Activated naive CD4-positive, alpha-beta T cell treated with anti-CD3 and anti-CD28 coated beads, Interleukin-2, amount 50 U/mL, for 16 hours (primary cell): ENCODE results near the gene MSMP.

Experiments used
- DNase-seq: peaks from one replicate; pipeline ENCODE4 v3.0.0-alpha.2; 2020

MSMP gene

GRCh38 chr9:35717132-35717870, 36.8 kb downstream of the MSMP start:
- no peak for DNase-seq

DNA sequence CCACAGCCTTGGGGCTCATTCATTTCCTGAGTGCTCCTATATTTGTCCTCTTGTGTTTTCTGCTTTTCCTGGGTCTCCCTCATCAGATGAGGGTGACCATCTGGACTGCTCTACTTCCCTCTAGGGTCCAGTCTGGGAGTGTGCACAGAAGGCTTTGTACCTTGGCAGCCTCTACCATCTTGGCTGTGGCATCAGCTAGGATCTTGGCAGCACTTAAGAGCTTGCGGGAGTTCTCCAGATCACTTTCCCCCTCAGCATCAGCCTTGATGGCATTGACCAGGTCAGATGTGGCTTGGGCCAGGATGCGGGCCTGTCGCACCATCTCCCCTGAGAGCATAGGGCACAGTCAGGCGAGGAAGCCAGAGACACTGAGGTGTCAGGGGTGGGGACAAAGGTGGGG, 37.8 kb downstream of the MSMP start:
- DNase-seq, result no peak

DNA sequence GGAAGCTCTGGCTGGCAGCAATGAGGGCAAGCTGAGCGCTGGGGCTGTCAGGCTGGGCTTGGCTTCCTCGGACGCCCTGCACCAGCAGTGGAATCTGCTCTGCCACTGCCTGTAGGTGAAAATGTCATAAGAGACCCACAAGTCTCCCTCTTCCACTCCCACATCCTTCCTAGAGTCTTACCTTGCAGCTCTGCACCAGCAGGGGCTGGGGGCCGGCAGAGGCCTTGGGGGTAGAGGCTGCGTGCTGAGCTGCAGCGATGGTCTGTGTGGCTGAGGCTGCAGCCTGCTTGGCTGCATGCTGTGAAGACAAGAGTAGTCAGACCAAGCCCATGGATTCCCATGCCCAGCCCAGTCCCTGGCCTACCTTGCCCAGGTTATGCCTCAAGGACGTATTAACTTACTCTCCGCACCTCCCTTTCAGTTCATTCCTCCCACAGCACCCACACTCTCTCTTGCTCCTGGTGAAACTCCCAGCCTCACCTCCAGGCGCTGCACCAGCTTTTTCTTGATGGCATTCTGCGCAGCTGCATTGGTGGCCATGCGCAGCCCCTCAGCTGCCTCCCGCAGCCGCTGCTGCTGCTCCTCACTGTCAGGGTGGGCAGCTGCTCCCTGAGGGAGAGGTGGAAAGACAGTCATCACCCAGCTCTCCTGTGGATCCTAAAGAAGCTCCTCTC, 39.4 kb downstream of the MSMP start:
- no peak for DNase-seq

DNA sequence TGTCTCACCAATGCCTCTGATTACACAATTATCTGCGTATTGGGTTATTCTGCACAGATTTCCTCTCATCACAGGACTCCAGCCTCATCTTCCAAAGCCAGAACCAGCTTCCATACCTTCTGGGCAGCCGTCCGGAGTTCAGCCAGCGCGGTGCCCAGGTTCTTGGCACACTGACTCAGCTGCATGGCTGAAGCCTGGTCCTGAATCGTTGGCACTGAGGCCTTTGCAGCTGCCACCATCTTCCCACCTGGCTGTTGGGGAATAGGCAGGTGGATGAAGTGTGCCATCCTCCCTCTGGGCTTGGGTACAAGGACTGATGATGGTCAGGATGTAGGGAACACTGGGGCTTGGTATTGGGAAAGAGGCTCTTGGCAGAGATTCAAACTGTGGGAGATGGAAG, 40.0 kb downstream of the MSMP start:
- no peak for DNase-seq

DNA sequence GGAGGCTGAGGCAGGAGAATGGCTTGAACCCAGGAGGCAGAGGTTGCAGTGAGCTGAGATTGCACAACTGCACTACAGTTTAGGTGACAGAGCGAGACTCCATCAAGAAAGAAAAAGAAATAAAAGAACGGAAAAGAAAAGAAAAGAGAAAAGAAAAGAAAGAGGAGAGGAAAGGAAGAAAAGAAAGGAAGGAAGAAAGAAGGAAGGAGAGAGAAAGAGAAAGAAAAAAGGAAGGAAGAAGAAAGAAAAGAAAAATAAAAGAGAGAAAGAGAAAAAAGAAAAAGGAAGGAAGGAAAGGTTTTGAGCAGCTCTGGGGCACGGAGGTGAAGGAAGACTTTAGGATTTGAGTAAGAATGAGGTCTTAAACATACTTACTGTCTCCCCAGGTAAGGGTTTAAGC, 40.5 kb downstream of the MSMP start:
- DNase-seq, result no peak

DNA sequence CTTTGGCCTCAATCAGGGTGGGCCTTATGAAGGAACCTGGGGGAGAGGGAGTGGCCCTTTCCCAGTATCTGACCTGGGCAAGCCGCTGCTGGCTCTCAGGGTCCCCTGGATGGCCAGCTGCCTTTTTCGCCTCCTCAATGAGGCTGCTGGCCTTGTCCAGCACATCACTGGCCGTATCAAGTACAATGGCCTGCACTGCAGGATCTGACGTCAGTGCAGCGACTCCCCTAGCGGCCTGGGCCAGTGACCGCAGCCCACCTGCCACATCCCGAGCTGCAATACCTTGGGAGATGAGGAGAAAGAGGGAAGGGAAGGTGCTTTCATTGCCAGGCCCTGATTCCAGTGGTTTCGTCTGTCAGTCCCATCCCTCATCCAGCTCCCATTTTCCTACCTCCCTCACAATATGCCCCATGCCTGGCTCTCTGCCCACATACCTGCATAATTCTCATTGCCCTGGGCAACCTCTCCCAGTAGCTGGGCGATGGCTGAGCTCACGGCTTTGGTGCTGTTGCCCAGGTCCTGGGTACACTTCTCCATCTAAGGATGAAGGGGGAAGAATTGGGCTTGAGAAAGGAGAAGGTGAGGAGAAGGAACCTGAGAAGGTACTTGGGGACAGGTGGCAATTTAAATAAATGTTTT, 41.2 kb downstream of the MSMP start:
- no peak for DNase-seq

DNA sequence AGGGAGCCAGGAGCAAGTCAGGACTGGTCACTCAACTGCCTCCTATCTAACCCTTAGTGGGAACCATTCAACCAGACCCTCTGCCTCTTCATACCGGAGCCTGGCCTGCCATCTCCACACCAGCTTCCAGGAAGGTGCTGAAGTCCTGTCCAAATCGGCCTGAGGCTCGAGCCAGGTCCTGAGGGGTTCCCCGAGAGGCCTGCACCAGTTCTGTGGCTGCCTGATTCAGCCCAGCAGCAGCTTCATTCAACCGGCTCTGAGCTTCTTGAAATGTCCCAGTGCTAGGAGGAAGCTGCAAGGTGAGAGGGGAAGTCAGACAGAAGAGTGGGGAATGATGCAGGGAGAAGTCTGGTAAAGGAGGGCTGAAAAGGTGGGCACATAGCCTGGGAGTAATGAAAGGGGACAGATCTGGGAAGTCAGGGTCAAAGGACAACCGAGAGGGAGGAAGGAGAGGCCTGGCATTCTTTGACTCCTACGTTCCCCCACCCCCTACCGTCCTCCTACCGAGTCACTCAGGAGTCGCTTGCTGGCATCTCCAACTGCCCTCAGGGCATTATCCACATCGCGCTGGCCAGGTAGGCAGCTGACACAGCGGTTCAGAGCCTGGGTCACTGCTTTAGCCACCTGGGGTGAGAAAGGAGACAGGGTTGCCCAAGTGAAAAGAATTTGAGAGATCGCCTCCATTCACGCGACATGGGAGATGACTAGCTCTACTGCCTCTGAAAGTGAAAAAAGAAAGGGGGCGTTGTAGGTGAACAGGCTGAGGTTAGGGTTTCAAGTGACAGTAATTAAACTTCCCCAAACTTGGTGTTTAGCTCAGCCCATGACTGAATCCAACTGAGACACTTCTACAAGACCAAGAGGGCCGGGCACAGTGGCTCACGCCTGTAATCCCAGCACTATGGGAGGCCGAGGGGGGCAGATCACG, 42.3 kb downstream of the MSMP start:
- no peak for DNase-seq

DNA sequence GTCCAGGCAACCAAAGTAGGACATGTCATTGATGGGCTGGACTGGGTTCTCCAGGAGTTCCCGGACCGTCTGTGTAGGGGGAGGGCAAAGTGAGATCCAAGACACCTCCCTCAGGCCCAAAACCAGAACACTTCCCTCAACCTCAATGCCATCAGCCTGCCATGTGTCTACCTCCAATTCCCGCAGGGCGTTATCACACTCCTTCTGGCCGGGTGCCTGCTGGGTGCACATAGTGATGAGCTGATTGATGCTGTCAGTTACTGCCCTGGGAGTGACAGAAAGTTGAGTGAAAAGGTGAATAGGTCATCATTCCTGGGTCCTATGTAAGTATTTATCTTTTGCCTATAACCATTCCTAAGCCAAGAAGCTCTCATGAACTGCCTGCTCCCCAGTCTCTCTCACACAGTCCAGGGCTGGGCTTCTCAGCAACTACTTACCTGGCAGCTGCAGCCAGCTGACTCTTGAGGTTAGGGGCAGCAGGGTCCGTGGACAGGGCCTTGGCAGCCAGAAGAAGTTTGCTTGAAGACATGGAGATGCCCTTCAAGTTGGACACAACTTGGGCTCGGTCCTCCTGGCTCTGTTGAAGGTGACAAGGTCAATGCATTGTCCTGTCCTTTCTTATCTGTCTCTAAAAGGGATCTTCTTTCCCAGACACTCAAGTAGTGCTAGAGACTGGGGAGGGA, 43.1 kb downstream of the MSMP start:
- DNase-seq, result no peak

GRCh38 chr9:35708146-35708545, 45.9 kb downstream of the MSMP start:
- DNase-seq, result no peak

GRCh38 chr9:35706951-35707350, 47.1 kb downstream of the MSMP start:
- no peak for DNase-seq

GRCh38 chr9:35705836-35706430, 48.1 kb downstream of the MSMP start:
- no peak for DNase-seq

DNA sequence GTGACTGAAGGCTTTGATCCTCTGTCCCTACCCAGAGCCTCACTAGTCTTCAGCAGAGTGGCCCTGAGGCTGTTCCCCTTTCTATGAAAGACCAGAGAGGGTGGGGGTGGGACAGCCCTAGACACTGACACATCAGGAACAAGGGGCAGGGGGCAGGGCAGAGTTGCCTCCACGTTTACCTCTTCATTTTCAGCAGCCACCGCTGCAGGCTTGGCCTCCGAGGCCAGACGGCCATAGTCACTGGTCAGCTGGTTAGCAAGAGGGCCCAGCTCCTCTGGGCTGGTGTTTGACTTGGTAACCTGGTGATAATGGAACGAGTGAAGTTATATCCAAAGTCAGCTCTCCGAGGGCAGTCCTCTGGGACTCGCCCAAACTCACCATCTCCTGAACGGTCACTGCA, 48.7 kb downstream of the MSMP start:
- no peak for DNase-seq

GRCh38 chr9:35703906-35704672, 50.0 kb downstream of the MSMP start:
- DNase-seq, result no peak
